Esophagus muscularis mucosa (tissue), 4 donors: ENCODE results near the gene CEACAM21.

Experiments
- EP300 ChIP-seq: sonication (generic); formaldehyde crosslinking; IDR thresholded peaks from one replicate; pipeline ENCODE4 v1.6.1; 2017; ENCODE audit warnings: antibody characterized with exemption
- POLR2A ChIP-seq: fragments of 450-650 bp; IDR thresholded peaks from one replicate; pipeline ENCODE4 v1.6.1; 2017; ENCODE audit warnings: antibody characterized with exemption, moderate library complexity, mild to moderate bottlenecking, low read depth
- TF ChIP-seq, protein P1 (sequence below), 3 experiments: fragments of 200-600 bp in 2 of 3; fragments of 450-650 bp in 1 of 3; sonication (generic) in 2 of 3; IDR thresholded peaks; one replicate each; pipeline ENCODE4 v1.5.1; 2017 to 2019; ENCODE audit warnings: antibody characterized with exemption in 3 of 3, mild to moderate bottlenecking in 2 of 3, moderate library complexity in 1 of 3

DNA sequence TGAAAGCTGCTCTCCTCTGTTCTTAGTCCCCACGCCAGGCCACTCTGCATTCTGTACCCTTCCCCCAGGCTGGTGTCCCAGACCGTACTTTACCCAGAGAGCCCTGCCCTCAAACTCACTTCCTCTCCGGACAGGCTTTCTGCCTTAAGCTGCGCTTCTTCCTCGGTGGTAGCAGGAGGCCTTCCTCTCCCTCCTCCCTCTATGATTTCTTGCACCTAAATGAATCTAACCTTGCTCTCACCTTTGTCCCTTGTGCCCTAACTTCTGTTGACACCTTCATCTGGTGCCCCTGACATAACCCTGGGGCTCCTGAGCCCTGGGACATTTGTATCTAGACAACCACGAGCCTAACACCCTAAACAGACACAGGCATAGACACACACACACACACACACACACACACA is 29.6 kb upstream of the CEACAM21 start:
- TF ChIP-seq, protein P1, sequence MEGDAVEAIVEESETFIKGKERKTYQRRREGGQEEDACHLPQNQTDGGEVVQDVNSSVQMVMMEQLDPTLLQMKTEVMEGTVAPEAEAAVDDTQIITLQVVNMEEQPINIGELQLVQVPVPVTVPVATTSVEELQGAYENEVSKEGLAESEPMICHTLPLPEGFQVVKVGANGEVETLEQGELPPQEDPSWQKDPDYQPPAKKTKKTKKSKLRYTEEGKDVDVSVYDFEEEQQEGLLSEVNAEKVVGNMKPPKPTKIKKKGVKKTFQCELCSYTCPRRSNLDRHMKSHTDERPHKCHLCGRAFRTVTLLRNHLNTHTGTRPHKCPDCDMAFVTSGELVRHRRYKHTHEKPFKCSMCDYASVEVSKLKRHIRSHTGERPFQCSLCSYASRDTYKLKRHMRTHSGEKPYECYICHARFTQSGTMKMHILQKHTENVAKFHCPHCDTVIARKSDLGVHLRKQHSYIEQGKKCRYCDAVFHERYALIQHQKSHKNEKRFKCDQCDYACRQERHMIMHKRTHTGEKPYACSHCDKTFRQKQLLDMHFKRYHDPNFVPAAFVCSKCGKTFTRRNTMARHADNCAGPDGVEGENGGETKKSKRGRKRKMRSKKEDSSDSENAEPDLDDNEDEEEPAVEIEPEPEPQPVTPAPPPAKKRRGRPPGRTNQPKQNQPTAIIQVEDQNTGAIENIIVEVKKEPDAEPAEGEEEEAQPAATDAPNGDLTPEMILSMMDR (IDR thresholded peaks at IDR 0.05), result no peak
- TF ChIP-seq POLR2A (no peak), EP300 (no peak)
